Erythroblast (primary cell): Measurements from ENCODE around the gene RFPL4A.

Experiments
- GATA1 ChIP-seq: IDR thresholded peaks from 2 replicates; pipeline ENCODE4 v1.6.1; 2011; ENCODE audit warnings: low read depth, mild to moderate bottlenecking, control low read depth, low read length, moderate library complexity
- POLR2A ChIP-seq: IDR thresholded peaks from 2 replicates; pipeline ENCODE4 v1.6.1; 2011; ENCODE audit warnings: mild to moderate bottlenecking, low read length

- TF ChIP-seq POLR2A (no peak), GATA1 (no peak)
Observed at GRCh38 chr19:55712804-55713631, 45.9 kb upstream of the RFPL4A start.
